HEK293 (cell line): Measurements from ENCODE around the gene NFXL1.

Source experiments
- CTCF ChIA-PET: fragments of 350-600 bp; formaldehyde crosslinking; extraction: SDS; loops from one replicate; lab custom pipeline; 2021; ENCODE audit warnings: antibody characterized with exemption; lab: Yijun Ruan, JAX
- POLR2A ChIA-PET: fragments of 300-600 bp; formaldehyde crosslinking; extraction: SDS; loops from one replicate; lab custom pipeline; 2020; ENCODE audit warnings: antibody characterized with exemption, inconsistent platforms; lab: Yijun Ruan, JAX
- H3K27ac ChIP-seq: fragments of 200-500 bp; sonication (Bioruptor generic); 2 replicates; pipeline ENCODE4 v1.5.1; 2014; ENCODE audit warnings: low read depth, low read length, control low read depth, inconsistent platforms; ENCODE audit errors: extremely low read depth
- H3K36me3 ChIP-seq, 2 experiments: fragments of 200-500 bp in 1 of 2; sonication (Bioruptor generic) in 1 of 2; 1 replicate in 1 of 2; 2 replicates in 1 of 2; pipeline ENCODE4 v1.5.1; 2014 to 2017; ENCODE audit warnings: inconsistent platforms in 2 of 2, low read length in 2 of 2; ENCODE audit not compliant: control insufficient read depth in 2 of 2, insufficient read depth in 1 of 2
- H3K4me1 ChIP-seq: fragments of 200-500 bp; sonication (Bioruptor generic); 2 replicates; pipeline ENCODE4 v1.5.1; 2014; ENCODE audit warnings: mild to moderate bottlenecking, low read length, inconsistent platforms; ENCODE audit not compliant: control insufficient read depth, insufficient read depth
- H3K4me3 ChIP-seq: 2 replicates; pipeline ENCODE4 v1.5.1; 2011; ENCODE audit warnings: low read depth, mild to moderate bottlenecking, control low read depth, low read length, moderate library complexity
- H3K9me3 ChIP-seq: fragments of 200-500 bp; sonication (Bioruptor generic); 2 replicates; pipeline ENCODE4 v1.5.1; 2014; ENCODE audit warnings: low read depth, low read length, inconsistent platforms; ENCODE audit not compliant: control insufficient read depth, insufficient read depth
- BCL11B ChIP-seq: fragments of 450-650 bp; formaldehyde crosslinking; IDR thresholded peaks from 2 replicates; pipeline ENCODE4 v1.5.1; 2016; ENCODE audit warnings: low read depth, missing biosample characterization, missing genetic modification characterization
- EGR2 ChIP-seq: fragments of 450-650 bp; formaldehyde crosslinking; IDR thresholded peaks from 2 replicates; pipeline ENCODE4 v1.5.1; 2016; ENCODE audit warnings: low read depth, missing biosample characterization, missing genetic modification characterization
- KLF1 ChIP-seq: fragments of 450-650 bp; formaldehyde crosslinking; IDR thresholded peaks from 2 replicates; pipeline ENCODE4 v1.5.1; 2016; ENCODE audit warnings: missing biosample characterization, missing genetic modification characterization
- KLF9 ChIP-seq: fragments of 450-650 bp; formaldehyde crosslinking; IDR thresholded peaks from 2 replicates; pipeline ENCODE4 v1.5.1; 2016; ENCODE audit warnings: missing biosample characterization, missing genetic modification characterization, low read depth
- REPIN1 ChIP-seq: fragments of 450-650 bp; formaldehyde crosslinking; IDR thresholded peaks from 2 replicates; pipeline ENCODE4 v1.5.1; 2017; ENCODE audit warnings: missing biosample characterization, missing genetic modification characterization, low read depth
- SP3 ChIP-seq: fragments of 450-650 bp; formaldehyde crosslinking; IDR thresholded peaks from 2 replicates; pipeline ENCODE4 v1.5.1; 2016; ENCODE audit warnings: missing biosample characterization, missing genetic modification characterization
- ZBTB17 ChIP-seq: fragments of 450-650 bp; formaldehyde crosslinking; IDR thresholded peaks from 2 replicates; pipeline ENCODE4 v1.5.1; 2016; ENCODE audit warnings: missing biosample characterization, missing genetic modification characterization
- ZNF394 ChIP-seq: fragments of 450-650 bp; formaldehyde crosslinking; IDR thresholded peaks from 2 replicates; pipeline ENCODE4 v1.5.1; 2016; ENCODE audit warnings: missing biosample characterization, missing genetic modification characterization, mild to moderate bottlenecking, moderate library complexity, borderline replicate concordance
- ZNF416 ChIP-seq: fragments of 450-650 bp; formaldehyde crosslinking; IDR thresholded peaks from 2 replicates; pipeline ENCODE4 v1.5.1; 2016; ENCODE audit warnings: missing biosample characterization, missing genetic modification characterization
- ZNF585B ChIP-seq: fragments of 450-650 bp; formaldehyde crosslinking; IDR thresholded peaks from 2 replicates; pipeline ENCODE4 v1.5.1; 2016; ENCODE audit warnings: missing biosample characterization, missing genetic modification characterization
- ZNF629 ChIP-seq: fragments of 450-650 bp; formaldehyde crosslinking; IDR thresholded peaks from 2 replicates; pipeline ENCODE4 v1.5.1; 2017; ENCODE audit warnings: missing biosample characterization, missing genetic modification characterization
- ZNF654 ChIP-seq: fragments of 450-650 bp; formaldehyde crosslinking; IDR thresholded peaks from 2 replicates; pipeline ENCODE4 v1.5.1; 2016; ENCODE audit warnings: low read depth, missing biosample characterization, missing genetic modification characterization
- ZSCAN23 ChIP-seq: fragments of 450-650 bp; formaldehyde crosslinking; IDR thresholded peaks from 2 replicates; pipeline ENCODE4 v1.5.1; 2016; ENCODE audit warnings: missing biosample characterization, missing genetic modification characterization
- TF ChIP-seq, protein P1 (sequence below): fragments of 450-650 bp; formaldehyde crosslinking; IDR thresholded peaks from 2 replicates; pipeline ENCODE4 v1.5.1; 2017; ENCODE audit warnings: missing biosample characterization, missing genetic modification characterization
- TF ChIP-seq, protein P2 (sequence below): fragments of 450-650 bp; formaldehyde crosslinking; IDR thresholded peaks from 2 replicates; pipeline ENCODE4 v1.5.1; 2016; ENCODE audit warnings: missing biosample characterization, missing genetic modification characterization
- TF ChIP-seq, protein P3 (sequence below): fragments of 450-650 bp; formaldehyde crosslinking; IDR thresholded peaks from 2 replicates; pipeline ENCODE4 v1.5.1; 2017; ENCODE audit warnings: missing biosample characterization, missing genetic modification characterization
- TF ChIP-seq, protein P4 (sequence below): sonication (generic); formaldehyde crosslinking; IDR thresholded peaks from 2 replicates; pipeline ENCODE4 v1.8.1; 2022; ENCODE audit warnings: mild to moderate bottlenecking, moderate library complexity, missing genetic modification reagents

NFXL1 gene

DNA sequence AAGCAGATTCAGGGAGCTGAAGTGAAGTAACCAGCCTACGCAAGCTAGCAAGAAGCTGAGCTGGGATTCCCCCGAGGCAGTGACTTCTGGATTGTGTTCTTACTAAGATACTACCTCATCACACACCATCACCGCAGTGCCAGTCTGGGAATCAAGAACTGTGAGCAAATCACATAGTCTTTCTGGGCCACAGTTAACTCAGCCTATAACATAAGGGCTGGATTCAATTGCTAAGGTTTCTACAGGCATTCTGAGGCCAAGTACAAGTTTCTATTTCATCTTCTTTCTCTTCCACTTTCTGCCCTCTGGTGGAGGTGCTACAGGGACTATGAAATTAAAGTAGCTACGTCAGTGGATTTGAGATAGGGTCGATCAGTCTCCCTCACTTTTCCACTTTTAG, 75.1 kb downstream of the NFXL1 start:
- peak; percentile 10; the same call in 1 of the 2 replicates for TF ChIP-seq ZNF654
- TF ChIP-seq ZSCAN23 (tag by site-specific recombination) = no peak
- peak; percentile 48 for TF ChIP-seq ZBTB17
- no peak for TF ChIP-seq BCL11B (tag by site-specific recombination)
- H3K27ac ChIP-seq = no peak overlapping the region
- peaks cover 0 to 17% of the 10 kb centered on the region in 2 experiments; a peak in 1 of 3 replicates for H3K36me3 ChIP-seq
- H3K9me3 ChIP-seq = no peaks in the 10 kb centered on the region
- CTCF ChIA-PET = interaction anchor here (0.6 to 2.0 kb wide), 6 partner anchors 91 to 171 kb away, joined by 3 to 7 read pairs (median 4); no protein-coding TSS in a partner anchor
- no peaks in the 10 kb centered on the region for H3K4me1 ChIP-seq
- POLR2A ChIA-PET = no interaction called here
- no peak overlapping the region for H3K4me3 ChIP-seq

DNA sequence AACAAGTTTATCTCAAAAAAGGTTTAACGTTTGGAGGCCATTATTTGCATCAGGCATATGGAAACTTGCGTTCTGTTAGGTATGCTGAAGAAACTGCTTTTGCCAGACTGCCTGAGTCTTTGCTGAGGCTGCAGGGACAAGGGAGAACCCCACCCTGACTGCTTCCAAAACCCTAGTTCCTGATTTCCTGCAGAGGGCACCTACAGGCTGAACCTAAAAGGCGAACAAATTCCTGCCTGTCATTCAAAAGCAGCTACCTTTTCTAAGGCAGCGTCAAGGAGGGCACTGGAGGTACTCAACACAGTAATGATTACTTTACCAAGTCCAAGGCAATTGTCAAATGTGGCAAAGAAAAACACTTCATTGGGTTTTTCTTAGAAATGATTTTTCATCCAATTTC, 75.9 kb downstream of the NFXL1 start:
- no peak overlapping the region for H3K27ac ChIP-seq
- TF ChIP-seq, protein P1, sequence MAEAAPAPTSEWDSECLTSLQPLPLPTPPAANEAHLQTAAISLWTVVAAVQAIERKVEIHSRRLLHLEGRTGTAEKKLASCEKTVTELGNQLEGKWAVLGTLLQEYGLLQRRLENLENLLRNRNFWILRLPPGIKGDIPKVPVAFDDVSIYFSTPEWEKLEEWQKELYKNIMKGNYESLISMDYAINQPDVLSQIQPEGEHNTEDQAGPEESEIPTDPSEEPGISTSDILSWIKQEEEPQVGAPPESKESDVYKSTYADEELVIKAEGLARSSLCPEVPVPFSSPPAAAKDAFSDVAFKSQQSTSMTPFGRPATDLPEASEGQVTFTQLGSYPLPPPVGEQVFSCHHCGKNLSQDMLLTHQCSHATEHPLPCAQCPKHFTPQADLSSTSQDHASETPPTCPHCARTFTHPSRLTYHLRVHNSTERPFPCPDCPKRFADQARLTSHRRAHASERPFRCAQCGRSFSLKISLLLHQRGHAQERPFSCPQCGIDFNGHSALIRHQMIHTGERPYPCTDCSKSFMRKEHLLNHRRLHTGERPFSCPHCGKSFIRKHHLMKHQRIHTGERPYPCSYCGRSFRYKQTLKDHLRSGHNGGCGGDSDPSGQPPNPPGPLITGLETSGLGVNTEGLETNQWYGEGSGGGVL = no peak
- TF ChIP-seq ZNF394 (tag by site-specific recombination) (no peak), REPIN1 (tag by site-specific recombination) (no peak)
- TF ChIP-seq, protein P2, sequence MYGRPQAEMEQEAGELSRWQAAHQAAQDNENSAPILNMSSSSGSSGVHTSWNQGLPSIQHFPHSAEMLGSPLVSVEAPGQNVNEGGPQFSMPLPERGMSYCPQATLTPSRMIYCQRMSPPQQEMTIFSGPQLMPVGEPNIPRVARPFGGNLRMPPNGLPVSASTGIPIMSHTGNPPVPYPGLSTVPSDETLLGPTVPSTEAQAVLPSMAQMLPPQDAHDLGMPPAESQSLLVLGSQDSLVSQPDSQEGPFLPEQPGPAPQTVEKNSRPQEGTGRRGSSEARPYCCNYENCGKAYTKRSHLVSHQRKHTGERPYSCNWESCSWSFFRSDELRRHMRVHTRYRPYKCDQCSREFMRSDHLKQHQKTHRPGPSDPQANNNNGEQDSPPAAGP (tag by site-specific recombination) = no peak
- TF ChIP-seq, protein P3, sequence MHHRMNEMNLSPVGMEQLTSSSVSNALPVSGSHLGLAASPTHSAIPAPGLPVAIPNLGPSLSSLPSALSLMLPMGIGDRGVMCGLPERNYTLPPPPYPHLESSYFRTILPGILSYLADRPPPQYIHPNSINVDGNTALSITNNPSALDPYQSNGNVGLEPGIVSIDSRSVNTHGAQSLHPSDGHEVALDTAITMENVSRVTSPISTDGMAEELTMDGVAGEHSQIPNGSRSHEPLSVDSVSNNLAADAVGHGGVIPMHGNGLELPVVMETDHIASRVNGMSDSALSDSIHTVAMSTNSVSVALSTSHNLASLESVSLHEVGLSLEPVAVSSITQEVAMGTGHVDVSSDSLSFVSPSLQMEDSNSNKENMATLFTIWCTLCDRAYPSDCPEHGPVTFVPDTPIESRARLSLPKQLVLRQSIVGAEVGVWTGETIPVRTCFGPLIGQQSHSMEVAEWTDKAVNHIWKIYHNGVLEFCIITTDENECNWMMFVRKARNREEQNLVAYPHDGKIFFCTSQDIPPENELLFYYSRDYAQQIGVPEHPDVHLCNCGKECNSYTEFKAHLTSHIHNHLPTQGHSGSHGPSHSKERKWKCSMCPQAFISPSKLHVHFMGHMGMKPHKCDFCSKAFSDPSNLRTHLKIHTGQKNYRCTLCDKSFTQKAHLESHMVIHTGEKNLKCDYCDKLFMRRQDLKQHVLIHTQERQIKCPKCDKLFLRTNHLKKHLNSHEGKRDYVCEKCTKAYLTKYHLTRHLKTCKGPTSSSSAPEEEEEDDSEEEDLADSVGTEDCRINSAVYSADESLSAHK (tag by site-specific recombination) = peak; percentile 39; the same call in 1 of the 2 replicates
- H3K4me1 ChIP-seq = no peaks in the 10 kb centered on the region
- H3K36me3 ChIP-seq = peaks cover 0 to 9% of the 10 kb centered on the region in 2 experiments; a peak in 1 of 3 replicates
- ChIA-PET CTCF (interaction anchor here (0.6 to 2.0 kb wide), 7 partner anchors 92 to 341 kb away, joined by 3 to 7 read pairs (median 3); no protein-coding TSS in a partner anchor), POLR2A (no interaction called here)
- no peak overlapping the region for H3K4me3 ChIP-seq
- H3K9me3 ChIP-seq = no peaks in the 10 kb centered on the region

DNA sequence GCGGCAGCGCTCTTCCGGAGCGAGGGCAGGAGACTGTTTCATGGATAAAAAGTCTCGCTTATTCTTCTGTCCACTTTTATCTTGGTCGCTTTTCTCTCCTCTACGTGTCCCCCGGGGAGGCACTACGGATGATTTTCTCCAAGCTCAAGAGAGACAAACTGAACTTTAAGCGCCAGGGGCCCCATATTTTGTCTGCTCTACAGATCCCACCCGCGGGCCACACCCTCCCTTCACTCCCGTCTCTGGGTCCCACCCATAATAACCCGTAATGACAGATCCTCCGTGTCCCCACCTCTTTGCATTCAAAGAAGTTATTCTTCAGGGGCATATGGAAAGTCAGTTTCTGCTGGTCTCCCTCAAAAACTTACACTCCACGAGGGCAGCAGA, 76.5 kb downstream of the NFXL1 start, which contains the start of gene CORIN:
Gene CORIN, minus strand, starts transcription at position 160 of the 387 bp plus-strand sequence. Its CDS starts 118 bp downstream, at position 42.
- TF ChIP-seq SP3 (tag by site-specific recombination) (peak; percentile 27; the same call in 1 of the 2 replicates), EGR2 (no peak), ZNF629 (tag by site-specific recombination) (no peak), ZNF416 (no peak), KLF1 (peak; percentile 84), ZNF585B (no peak), KLF9 (tag by site-specific recombination) (0 out of 2 replicates have a peak, but pooled peaks have one; percentile 20)
- TF ChIP-seq, protein P4, sequence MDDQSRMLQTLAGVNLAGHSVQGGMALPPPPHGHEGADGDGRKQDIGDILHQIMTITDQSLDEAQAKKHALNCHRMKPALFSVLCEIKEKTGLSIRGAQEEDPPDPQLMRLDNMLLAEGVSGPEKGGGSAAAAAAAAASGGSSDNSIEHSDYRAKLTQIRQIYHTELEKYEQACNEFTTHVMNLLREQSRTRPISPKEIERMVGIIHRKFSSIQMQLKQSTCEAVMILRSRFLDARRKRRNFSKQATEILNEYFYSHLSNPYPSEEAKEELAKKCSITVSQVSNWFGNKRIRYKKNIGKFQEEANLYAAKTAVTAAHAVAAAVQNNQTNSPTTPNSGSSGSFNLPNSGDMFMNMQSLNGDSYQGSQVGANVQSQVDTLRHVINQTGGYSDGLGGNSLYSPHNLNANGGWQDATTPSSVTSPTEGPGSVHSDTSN (CRISPR knock-in tag) = no peak
- H3K4me1 ChIP-seq = no peaks in the 10 kb centered on the region
- no peak within 1 kb of the TSS; the same call in 1 of the 2 replicates for H3K27ac ChIP-seq
- CTCF ChIA-PET = interaction anchor here (0.6 to 3.1 kb wide), 7 partner anchors 46 to 340 kb away, joined by 3 to 46 read pairs (median 3); no protein-coding TSS in a partner anchor
- H3K4me3 ChIP-seq = peak within 1 kb of the TSS; percentile 58
- POLR2A ChIA-PET = no interaction called here
- H3K36me3 ChIP-seq = peaks cover 0 to 5% of the 10 kb centered on the region in 2 experiments; a peak in 1 of 3 replicates
- H3K9me3 ChIP-seq = no peaks in the 10 kb centered on the region
